Epidermal melanocyte (primary cell): Measurements from ENCODE around the gene KCNK2.
"Not testable (repeated sequence)": the region's sequence is repeated elsewhere in the genome, so short reads cannot be mapped to it uniquely, and the experiment has no call there.

Experiments used
- DNase-seq: peaks from one replicate; pipeline ENCODE4 v3.0.0; 2011; ENCODE audit warnings: low spot score; ENCODE audit not compliant: insufficient read length

Gene KCNK2

GRCh38 chr1:215151841-215152549 lies 69.5 kb downstream of the KCNK2 start:
- no peak for DNase-seq

- DNase-seq: no peak
Observed at GRCh38 chr1:215156232-215156631, 73.7 kb downstream of the KCNK2 start.

DNA sequence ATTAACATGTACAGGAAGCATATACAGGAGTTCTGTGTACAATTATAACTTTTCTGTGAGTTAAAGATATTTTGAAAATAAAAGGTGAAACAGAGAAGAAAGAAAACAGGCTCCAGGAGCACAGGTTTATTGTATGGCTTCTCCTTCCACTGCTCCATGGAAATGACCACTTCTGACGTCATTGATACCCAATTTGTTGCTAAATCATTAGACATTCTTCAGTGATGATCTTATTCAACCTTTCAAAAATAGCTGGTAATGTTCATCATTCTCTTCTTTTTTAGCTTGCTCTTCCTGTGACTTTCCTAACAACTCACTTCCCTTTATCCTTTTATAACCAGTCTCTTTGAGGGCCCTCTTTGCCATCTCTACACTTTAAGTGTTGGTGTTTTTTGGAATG lies 77.8 kb downstream of the KCNK2 start:
- no peak for DNase-seq

DNA sequence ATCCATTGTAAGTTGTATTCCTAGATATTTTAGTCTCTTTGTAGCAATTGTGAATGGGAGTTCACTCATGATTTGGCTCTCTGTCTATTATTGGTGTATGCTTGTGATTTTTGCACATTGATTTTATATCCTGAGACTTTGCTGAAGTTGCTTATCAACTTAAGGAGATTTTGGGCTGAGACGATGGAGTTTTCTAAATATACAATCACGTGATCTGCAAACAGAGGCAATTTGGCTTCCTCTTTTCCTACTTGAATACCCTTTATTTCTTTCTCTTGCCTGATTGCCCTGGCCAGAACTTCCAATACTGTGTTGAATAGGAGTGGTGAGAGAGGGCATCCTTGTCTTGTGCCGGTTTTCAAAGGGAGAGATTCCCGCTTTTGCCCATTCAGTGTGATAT lies 80.6 kb downstream of the KCNK2 start:
- not testable (repeated sequence) for DNase-seq

DNA sequence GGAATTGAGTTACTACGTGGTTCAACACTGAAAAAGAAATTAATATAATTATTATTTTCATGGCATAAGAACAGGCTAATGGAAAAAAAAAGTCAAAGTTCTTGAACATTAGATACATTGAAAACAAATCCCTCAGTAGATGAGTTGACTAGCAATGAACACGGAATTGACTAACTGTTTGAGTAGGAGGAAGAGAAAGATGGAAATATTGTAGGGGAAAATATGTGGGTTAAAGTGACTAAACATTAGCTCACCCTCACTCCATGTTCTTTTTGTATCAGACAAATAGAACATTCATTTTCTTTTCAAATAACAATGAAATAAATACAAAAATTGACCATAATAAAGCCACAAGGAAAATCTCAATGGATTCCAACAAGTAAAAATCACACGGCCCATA lies 84.3 kb downstream of the KCNK2 start:
- DNase-seq: no peak

DNA sequence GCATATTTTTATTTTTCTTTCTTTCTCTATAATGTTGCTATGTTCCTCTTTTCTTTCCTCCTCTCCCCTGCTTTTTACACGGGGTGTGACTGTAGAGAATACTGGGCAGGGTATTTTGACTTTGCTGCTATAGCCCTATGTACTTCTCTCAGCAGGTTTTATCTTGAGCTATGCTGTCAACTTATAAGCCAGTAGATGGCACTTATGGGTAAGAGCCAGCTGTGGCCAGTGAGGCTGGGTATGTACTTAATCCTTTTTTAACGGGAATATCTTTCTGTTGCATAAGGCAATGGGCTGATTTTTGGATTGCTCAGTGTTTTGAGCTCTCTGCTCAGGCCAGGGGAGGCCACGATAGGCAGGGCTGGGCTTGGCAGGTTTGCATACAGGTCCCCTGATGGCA lies 99.0 kb downstream of the KCNK2 start:
- no peak for DNase-seq

GRCh38 chr1:215185067-215185620 lies 102.6 kb downstream of the KCNK2 start:
- no peak for DNase-seq

GRCh38 chr1:215188302-215188950 lies 105.9 kb downstream of the KCNK2 start:
- DNase-seq: no peak

DNA sequence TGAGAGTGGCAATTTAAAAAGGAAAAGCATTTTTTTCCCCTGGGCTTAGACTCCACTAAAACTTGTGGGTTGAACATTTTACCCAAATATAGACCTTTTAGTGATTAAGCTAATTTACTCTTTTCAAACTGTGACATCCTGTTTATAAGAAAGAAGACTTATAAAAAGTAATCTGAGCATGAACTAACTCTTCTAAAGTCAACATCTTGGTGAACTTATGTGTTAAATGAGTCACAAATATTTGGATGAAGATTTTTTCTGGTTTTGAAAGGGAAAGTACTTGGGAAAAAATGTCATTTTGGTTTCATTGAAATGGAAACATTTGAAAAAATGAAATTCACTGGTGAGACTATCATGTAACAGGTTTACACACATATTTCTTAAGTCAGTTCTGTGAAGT lies 109.8 kb downstream of the KCNK2 start:
- DNase-seq: no peak

- no peak for DNase-seq
Observed at GRCh38 chr1:215198021-215198420, 115.5 kb downstream of the KCNK2 start.

DNA sequence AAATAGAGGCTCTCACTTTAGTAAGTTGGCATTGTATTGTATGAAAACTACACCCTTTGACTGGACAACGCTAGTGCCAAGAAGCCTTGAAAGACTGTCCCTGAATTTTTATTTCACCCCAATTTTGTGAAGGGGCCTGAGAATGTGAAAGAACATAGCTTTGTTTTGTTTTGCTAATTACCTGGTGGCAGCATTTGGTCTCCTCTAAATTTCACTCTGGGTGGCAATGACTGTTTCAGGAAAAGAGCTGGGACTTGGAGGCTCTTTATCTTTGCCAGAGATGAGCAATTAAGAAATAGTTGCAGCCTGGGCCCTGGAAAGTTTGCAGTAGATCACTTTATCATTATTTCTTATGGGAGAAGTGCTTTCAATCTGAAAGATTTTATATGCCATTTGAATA lies 117.6 kb downstream of the KCNK2 start:
- DNase-seq: no peak

DNA sequence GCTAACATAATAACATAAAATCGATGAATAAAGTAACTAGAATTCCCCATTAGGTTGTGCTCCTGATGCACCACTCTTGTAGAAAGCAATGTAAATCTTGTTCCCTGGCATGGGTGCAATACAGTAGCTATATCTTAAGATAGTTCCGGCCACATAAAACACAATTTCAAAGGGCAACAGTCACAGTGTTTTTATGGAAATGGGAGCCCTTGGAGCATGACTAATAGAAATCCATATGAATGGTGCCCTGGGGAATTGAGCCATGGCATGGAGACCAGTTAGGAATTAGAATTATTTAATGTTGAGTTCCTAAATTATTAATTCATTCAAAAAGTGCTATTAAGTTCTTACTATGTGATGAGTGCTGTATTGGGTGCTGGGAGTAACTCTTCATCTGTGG lies 118.7 kb downstream of the KCNK2 start:
- DNase-seq: no peak

- no peak for DNase-seq
Observed at GRCh38 chr1:215202868-215203267, 120.3 kb downstream of the KCNK2 start.

GRCh38 chr1:215210167-215210566 lies 127.6 kb downstream of the KCNK2 start:
- no peak for DNase-seq

- no peak for DNase-seq
Observed at GRCh38 chr1:215215846-215216245, 133.3 kb downstream of the KCNK2 start.

DNA sequence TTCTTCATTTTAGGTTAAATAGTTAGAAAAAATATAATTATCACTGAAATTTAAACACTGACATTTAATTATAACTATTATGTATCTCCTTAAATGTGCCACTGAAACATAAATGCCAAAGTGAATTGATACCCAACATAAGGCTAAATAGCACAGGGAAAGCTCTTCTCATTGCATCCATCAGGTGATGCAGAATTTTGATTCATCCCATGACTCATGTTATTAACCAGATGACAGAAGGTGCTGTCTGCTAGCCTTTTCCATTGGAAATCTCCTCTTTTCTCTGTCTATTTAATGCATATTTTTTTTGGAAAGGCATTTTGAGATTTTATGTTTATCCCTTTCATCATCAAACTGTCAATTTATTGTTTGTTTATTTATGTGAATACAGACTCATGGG lies 136.8 kb downstream of the KCNK2 start:
- DNase-seq: no peak

GRCh38 chr1:215220346-215220745 lies 137.8 kb downstream of the KCNK2 start:
- no peak for DNase-seq

DNA sequence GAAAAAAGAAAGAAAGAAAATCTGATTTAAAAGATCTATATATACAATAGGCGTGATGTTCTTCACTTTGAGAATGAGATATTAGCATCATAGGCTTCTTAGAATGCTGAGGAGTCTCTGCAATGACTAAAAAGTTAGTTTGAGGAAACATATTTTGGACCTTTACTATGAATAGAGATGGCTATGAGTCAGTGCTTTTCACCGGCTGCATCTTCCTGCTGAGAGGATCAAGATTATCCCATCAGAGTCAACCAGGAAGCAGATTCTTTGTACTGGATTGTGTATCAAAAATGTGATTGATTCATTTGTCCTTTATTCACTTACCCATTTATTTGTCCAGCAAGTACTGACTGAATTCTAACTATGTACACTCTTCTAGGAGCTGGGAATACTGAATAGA lies 144.2 kb downstream of the KCNK2 start:
- DNase-seq: no peak

DNA sequence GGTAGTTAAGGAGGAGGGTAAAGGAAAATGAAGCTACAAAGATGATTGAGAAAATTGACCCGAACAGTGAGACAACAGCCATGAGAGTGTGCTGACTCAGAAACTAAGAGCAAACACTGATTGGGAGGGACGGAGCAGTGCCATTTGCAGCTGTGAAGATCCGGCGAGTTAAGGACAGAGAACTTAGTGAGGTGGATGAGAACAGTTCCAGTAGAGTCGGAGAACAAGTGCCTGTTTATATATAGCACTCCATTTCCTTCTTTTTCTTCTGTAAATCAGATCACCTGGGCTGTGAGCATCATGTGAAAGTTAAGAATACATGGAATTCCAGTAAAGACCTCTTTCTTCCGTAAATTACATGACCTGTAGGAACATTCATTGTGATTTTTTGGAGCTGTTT lies 145.7 kb downstream of the KCNK2 start:
- no peak for DNase-seq

DNA sequence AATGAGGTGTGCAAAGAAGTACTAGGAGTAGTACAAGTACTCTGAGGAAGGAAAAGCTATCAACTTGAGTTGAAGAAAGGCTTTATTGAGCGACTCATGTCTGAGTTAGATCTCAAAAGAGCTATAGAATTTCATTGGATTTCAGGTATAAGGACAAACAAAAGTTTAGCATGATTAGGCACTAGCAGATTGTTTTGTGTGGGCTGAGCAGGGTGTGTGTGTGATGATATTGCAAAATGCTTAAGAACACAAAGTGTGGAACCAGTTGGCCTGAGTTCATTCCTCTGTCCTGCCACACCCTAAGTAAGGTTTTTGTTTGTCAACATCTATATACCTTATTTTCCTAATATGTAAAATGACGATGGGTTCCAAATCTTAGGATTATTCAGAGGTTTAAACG lies 158.9 kb downstream of the KCNK2 start:
- DNase-seq: no peak

DNA sequence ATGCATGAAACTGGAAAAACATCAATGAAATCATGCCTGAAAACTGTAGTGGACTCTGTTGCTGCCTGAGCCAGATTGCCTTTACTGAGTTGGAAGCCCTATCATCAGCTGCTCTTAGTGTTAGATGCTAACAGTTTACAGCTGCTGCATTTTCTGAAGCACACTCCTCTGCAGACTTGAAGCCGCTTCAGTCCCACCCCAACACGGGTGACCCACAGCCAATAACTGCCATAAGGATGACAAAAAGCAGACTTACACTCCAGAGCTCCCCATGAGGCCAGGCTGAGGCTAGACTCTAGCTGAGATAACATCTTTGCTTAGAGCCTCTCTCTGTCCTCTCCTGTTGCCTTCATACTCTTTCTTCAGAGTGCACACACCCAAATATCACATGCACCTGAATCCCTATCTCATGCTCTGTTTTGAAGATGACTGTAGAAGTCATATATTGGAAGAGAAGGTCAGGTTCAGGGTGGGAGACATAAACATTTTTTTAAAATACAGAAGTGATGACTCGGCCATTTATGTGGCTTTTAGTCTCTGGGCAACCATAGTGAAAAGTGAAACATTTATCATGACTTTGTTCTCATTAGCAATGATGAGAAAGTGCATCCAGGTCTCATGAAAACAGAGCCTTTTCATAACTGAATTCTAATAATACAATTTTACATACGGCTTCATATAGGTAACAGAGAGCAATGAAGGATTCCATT lies 161.0 kb downstream of the KCNK2 start:
- no peak for DNase-seq

DNA sequence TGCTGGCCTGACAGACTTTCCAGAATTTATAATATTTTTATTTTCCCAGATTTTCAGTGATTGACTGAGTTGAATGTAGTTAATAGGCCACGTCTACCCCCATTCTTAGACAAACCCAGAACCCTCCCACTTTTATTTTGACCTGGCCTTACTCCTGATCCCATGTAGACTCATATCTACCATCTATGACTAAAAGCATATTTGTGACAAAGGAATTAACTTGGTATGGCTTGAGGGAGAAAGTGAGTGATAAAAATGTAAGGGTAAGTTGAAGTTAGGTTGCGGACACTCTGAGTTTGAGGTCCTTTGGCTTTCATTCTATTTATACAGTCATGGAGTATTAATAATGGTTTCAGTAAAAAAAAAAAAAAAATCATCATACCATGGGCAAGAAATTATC lies 168.4 kb downstream of the KCNK2 start:
- DNase-seq: no peak
